NCI-H460 (cell line): ENCODE measurements around the gene RAP1GAP2. TPM values are rescaled to one million over a fixed set of nuclear protein-coding genes. Genes with fewer than 3 reads are reported as not detected.
A peak's percentile ranks its signal among the peaks of the same experiment; 100 is the strongest.
"Not testable (repeated sequence)": the region's sequence is repeated elsewhere in the genome, so short reads cannot be mapped to it uniquely, and the experiment has no call there.

ENCODE experiments used
- DNase-seq: peaks from one replicate; pipeline ENCODE4 v3.0.0-alpha.2; 2016; ENCODE audit warnings: low read depth; ENCODE audit errors: extremely low read depth
- polyA plus RNA-seq: library from polyadenylated mRNA; depleted of rRNA; stranded (reverse); fragments of >200 nt; gene quantifications from 2 replicates; pipeline ENCODE4 v1.2.3, GENCODE V29; 2014; cell fraction: nucleus; rRNA removed
- total RNA-seq: library from RNA; depleted of rRNA; stranded (reverse); fragments of >200 nt; shearing (Covaris generic); gene quantifications from 2 replicates; pipeline ENCODE4 v1.2.3, GENCODE V29; 2014; rRNA removed

Gene RAP1GAP2
- 13.6 and 14.2 TPM in 2 replicates for total RNA-seq
- polyA plus RNA-seq = 14.8 and 24.1 TPM in 2 replicates

DNA sequence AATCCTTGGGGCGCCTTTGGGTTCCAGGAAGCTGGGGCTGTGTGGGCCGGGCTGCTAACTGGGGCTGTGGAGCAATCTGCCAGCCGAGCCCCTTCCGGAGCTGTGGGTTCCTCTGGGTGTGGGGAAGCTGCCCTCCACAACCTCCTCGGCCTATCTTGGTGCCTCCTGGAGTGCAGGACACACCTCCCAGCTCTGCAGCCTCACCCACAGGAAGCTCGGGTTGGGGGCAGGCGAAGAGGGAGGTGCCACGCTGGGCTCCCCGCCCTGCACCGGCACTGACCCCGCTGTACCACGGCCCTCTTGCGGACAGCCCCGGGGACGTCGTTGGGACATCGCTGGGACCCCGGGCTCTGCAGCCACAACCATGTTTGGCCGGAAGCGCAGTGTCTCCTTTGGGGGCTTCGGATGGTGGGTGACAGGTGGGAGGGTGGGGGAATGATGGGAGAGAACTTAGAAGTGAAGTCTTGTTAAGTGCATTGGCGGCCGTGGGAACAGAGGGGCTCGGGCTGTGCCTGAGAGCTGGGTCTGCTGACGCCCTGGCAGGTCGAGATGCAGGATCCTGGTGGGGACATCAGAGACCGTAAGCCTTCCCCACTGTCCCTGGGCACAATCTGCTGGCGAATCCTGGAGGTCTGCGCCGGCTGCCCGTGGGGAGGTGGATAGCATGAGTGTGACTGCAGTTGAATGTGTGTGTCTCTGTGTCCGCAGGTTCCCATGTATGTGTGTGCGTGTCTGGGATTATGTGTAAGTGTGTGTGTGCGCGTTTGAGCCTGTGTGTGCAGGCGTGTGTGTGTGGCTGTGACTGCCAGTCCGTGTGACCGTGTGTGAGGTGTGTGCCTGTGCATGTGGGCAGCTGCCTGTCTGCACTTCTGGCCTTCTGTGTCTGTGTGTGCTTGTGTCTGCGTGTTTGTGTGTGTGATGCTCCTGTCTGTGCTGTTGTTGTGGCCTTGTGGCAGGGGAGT lies at the start of gene RAP1GAP2:
Gene RAP1GAP2 (plus strand): TSS at position 275 of the 962 bp plus-strand sequence. CDS start 90 bp downstream, at position 365.
- peak; percentile 54 for DNase-seq

DNA sequence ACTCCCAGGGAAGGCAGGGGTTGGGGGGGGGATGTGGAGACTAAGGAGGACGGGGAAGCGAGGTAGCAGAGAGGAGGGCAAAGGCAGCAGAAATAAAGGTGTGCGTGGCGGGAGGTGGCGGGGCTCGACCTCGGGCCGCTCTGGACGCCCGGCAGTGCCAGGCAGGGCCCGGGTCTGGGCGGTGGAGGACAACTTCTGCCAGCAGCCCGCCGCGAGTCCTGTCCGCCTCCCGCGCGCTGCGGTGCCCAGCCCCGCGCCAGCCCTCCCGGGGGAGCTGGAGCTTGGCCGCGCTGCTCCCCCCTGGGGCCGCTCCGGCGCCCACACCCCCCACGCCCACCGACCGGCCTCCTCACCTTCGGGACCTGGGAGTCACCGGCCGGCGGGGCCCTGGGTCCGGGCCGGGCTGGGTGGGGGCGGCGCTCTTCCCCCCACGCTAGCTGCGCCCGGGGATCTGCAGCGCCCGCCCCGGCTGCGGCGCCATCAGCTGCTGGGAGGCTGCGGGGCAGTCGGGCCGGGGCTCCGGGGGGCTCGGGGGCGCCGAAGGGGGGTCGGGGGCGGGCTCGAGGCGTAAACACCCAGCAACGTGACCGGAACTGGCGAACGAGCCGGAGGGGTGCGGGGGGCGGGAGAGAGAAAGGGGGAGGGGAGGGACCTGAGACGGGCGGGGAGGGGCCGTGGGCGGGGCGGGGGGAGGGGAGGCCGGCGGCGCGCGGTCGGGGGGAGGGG lies 47.0 kb upstream of the RAP1GAP2 start, which contains the start of gene CCDC92B:
Gene CCDC92B (minus strand): TSS at position 595 of the 726 bp plus-strand sequence. CDS start 14,507 bp downstream, outside the sequence.
- no peak for DNase-seq

DNA sequence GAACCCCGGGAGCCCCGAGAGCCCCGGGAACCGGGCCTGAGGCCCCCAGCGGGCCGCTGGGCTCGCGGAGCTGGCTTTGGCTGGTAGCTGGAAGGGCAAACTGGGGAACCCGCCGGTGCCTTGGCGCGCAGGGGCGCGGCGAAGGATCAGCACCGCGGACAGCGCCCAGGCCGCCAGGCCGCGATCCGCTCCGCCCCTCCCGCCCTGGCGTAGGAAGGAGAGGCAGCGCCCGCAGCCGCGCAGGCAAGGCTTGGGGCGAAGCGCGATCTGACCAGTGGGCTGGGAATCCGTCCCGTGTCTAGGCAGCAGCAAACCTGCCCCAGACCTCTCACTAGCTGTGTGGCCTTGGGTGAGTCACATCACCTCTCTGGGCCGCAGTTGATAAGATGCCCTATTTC lies 46.5 kb upstream of the RAP1GAP2 start:
- DNase-seq = peak; percentile 58

- no peak for DNase-seq
These were observed 45.5 kb upstream of the RAP1GAP2 start for GRCh38 chr17:2750721-2751120.

DNA sequence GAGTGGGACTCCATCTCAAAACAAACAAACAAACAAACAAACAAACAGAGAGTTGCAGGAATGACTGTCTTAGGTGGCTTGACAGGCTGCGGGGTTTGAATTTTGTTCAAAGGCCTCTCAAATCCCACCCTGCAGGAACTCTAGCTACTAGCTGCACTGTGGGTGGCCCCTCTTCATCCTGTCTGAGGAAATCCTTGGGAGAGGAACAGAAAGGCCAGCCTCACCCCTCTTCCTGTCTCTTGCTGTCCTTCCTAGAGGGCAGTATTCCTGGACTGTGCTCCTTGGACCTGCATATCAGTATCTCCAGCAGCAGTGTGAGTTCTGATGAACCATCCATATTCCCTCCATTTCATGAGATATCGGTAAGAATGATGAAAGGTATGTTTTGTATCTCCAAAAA lies 44.7 kb upstream of the RAP1GAP2 start:
- no peak for DNase-seq

- no peak for DNase-seq
These were observed 40.1 kb upstream of the RAP1GAP2 start for GRCh38 chr17:2755891-2756724.

- no peak for DNase-seq
These were observed 37.4 kb upstream of the RAP1GAP2 start for GRCh38 chr17:2758870-2759269.

- no peak for DNase-seq
These were observed 26.1 kb upstream of the RAP1GAP2 start for GRCh38 chr17:2770129-2770528.

DNA sequence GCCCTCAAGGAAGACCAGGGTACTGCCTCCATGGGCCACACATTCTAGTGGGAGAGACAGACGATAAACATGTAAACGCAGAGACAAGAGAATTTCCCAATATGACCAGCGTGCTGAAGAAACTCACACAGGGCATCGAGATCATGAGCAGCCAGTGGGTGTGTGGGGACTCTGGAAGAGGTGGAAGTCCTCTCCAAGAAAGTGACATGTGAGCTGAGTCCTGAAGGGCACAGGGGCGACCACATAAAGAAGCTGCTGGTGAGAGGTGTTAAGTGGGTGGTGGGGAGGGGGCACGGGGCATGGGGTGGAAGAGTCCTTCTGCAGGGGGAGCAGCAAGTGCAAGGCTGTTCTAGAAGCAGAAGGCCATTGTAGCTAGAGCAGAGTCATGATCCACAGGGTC lies 21.0 kb upstream of the RAP1GAP2 start:
- no peak for DNase-seq

GRCh38 chr17:2776589-2777241 lies 19.5 kb upstream of the RAP1GAP2 start:
- DNase-seq = no peak

- DNase-seq = no peak
These were observed 18.9 kb upstream of the RAP1GAP2 start for GRCh38 chr17:2777242-2777867.

DNA sequence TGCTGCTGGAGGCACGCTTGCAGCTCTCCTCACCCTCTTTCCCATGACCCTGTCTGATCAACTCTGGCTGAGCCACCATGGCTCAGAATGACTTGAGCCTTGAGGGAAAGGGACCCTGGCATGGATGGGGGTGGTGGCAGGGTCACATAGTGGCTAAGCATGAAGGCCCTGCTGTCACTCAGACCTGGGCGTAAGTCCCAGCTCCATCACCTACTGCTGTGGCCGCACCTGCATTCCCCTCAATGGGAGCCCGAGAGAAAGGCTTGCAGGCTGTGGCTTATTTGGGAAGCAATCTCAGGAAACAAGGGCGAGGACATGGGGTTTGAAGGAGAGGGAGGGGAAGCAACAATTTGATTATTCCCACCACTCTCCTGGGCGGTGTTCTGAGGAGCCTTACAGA lies 17.7 kb upstream of the RAP1GAP2 start:
- DNase-seq = no peak

DNA sequence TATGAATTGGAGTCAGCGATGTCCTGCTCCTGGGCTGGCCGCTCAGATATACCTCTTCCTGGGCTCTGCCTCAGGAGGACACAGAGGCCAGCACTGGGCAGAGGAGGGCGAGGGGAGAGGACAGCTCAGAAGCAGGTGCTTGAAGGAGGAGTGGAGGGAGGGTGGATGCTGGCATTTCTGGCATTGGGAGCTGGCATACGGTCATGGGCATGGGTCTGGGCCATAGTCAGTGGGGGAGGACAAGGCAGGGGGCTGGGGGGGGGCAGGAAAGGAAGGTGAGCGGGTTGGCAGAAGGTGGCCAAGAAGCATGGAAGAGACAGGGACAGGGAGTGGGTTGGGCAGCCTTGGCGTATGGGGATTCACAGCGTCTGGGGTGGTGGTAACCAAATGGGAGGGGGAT lies 16.7 kb upstream of the RAP1GAP2 start:
- DNase-seq = no peak

DNA sequence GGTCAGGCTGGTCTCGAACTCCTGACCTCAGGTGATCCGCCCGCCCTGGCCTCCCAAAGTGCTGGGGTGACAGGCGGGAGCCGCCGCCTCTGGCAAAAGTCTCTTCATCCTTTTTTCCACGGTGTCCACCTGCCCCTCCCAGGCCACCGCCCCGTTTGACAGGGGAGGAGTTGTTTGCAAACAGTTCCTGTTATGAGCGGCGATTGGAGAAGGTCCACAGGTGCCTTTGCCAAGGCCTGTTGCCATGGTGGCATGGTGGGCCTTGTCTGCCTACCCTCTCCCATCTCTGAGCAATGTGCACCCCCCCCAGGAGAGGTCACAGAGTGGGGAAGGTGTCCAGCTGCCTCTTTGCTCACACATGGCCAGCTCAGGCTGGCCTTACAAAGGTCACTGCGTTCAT lies 16.0 kb upstream of the RAP1GAP2 start:
- DNase-seq = no peak

GRCh38 chr17:2780931-2781454 lies 15.2 kb upstream of the RAP1GAP2 start:
- no peak for DNase-seq

GRCh38 chr17:2781598-2781997 lies 14.6 kb upstream of the RAP1GAP2 start:
- not testable (repeated sequence) for DNase-seq

- no peak for DNase-seq
These were observed 14.2 kb upstream of the RAP1GAP2 start for GRCh38 chr17:2782055-2782454.

- no peak for DNase-seq
These were observed 12.8 kb upstream of the RAP1GAP2 start for GRCh38 chr17:2783310-2784030.

GRCh38 chr17:2784864-2785263 lies 11.4 kb upstream of the RAP1GAP2 start:
- DNase-seq = no peak
